Keratinocyte (primary cell): Measurements from ENCODE around the gene RAB12. TPM values are rescaled to one million over a fixed set of nuclear protein-coding genes. Genes with fewer than 3 reads are reported as not detected.
A peak's percentile ranks its signal among the peaks of the same experiment; 100 is the strongest.

Experiments used
- DNase-seq: peaks from one replicate; pipeline ENCODE4 v3.0.0-alpha.2; 2011; ENCODE audit warnings: low read depth, missing footprints, low spot score
- FAIRE-seq: peaks from 2 replicates; lab custom pipeline; 2011; peaks lifted over from hg19 to GRCh38; lab: Jason Lieb, UNC
- H2AFZ ChIP-seq: 2 replicates; pipeline ENCODE4 v1.6.0; 2012; ENCODE audit warnings: low read length, control low read depth, inconsistent platforms; ENCODE audit not compliant: control insufficient read depth
- H3K27ac ChIP-seq: 2 replicates; pipeline ENCODE4 v1.5.1; 2011; ENCODE audit warnings: low read length; ENCODE audit not compliant: control insufficient read depth, insufficient read depth
- H3K27me3 ChIP-seq: 3 replicates; pipeline ENCODE4 v1.6.0; 2011; ENCODE audit warnings: low read length; ENCODE audit not compliant: control insufficient read depth, insufficient read depth; ENCODE audit errors: extremely low read depth
- H3K36me3 ChIP-seq, 2 experiments: 2 replicates in 1 of 2; 3 replicates in 1 of 2; pipeline ENCODE4 v1.5.1; 2011; ENCODE audit warnings: low read length in 2 of 2, mild to moderate bottlenecking in 1 of 2; ENCODE audit not compliant: control insufficient read depth in 2 of 2, insufficient read depth in 2 of 2; ENCODE audit errors: extremely low read depth in 1 of 2
- H3K4me1 ChIP-seq: 3 replicates; pipeline ENCODE4 v1.5.1; 2011; ENCODE audit warnings: low read length; ENCODE audit not compliant: control insufficient read depth, insufficient read depth; ENCODE audit errors: extremely low read depth
- H3K4me2 ChIP-seq: 3 replicates; pipeline ENCODE4 v1.6.0; 2011; ENCODE audit warnings: low read depth, low read length; ENCODE audit not compliant: control insufficient read depth, insufficient read depth; ENCODE audit errors: extremely low read depth
- H3K4me3 ChIP-seq, 3 experiments: fragments of 200-600 bp in 1 of 3; sonication (generic) in 1 of 3; 2 replicates in 2 of 3; 3 replicates in 1 of 3; pipeline ENCODE4 v1.5.1; 2011 to 2016; ENCODE audit warnings: low read length in 3 of 3, mild to moderate bottlenecking in 3 of 3, control low read depth in 2 of 3, inconsistent platforms in 1 of 3, low read depth in 1 of 3, mixed read lengths in 1 of 3, mixed run types in 1 of 3, moderate library complexity in 1 of 3; ENCODE audit not compliant: control insufficient read depth in 2 of 3, insufficient read depth in 2 of 3; ENCODE audit errors: extremely low read depth in 1 of 3
- H3K79me2 ChIP-seq: 2 replicates; pipeline ENCODE4 v1.6.0; 2012; ENCODE audit warnings: low read length; ENCODE audit not compliant: control insufficient read depth, insufficient read depth
- H3K9ac ChIP-seq: 3 replicates; pipeline ENCODE4 v1.6.0; 2011; ENCODE audit warnings: low read length; ENCODE audit not compliant: control insufficient read depth, insufficient read depth; ENCODE audit errors: extremely low read depth
- H3K9me1 ChIP-seq: 3 replicates; pipeline ENCODE4 v1.6.0; 2011; ENCODE audit warnings: low read length; ENCODE audit not compliant: control insufficient read depth, insufficient read depth; ENCODE audit errors: extremely low read depth
- H3K9me3 ChIP-seq: 2 replicates; pipeline ENCODE4 v1.5.1; 2012; ENCODE audit warnings: low read depth, low read length; ENCODE audit not compliant: control insufficient read depth
- H4K20me1 ChIP-seq: 3 replicates; pipeline ENCODE4 v1.6.0; 2011; ENCODE audit warnings: low read length; ENCODE audit not compliant: control insufficient read depth, insufficient read depth; ENCODE audit errors: extremely low read depth
- EZH2 ChIP-seq: IDR thresholded peaks from one replicate; pipeline ENCODE4 v1.6.1; 2012; ENCODE audit warnings: inconsistent platforms, mild to moderate bottlenecking, low read length, moderate library complexity
- dilution Hi-C: fragments of 300-500 bp; cut with MboI; formaldehyde crosslinking; loops from one replicate; pipeline ENCODE4 v1.7.0; 2020; ENCODE audit warnings: low sequenced_read_pairs; ENCODE audit not compliant: extremely low pct_ligation_motif_present
- polyA plus RNA-seq, 5 experiments: library from polyadenylated mRNA; depleted of rRNA in 3 of 5; stranded (reverse) in 3 of 5; stranded (forward) in 1 of 5; unstranded in 1 of 5; fragments of >200 nt; gene quantifications; 1 replicate in 1 of 5; 2 replicates in 3 of 5; 3 replicates in 1 of 5; pipeline versions ENCODE4 v1.2.1 to v1.2.3, GENCODE V29; 2011 to 2012; ENCODE audit warnings: missing spikeins in 2 of 5, low read depth in 1 of 5, low replicate concordance in 1 of 5
- TF ChIP-seq, protein P1 (sequence below), 3 experiments: IDR thresholded peaks in 1 of 3; conservative IDR thresholded peaks in 1 of 3; optimal IDR thresholded peaks in 1 of 3; 2 replicates in 2 of 3; 3 replicates in 1 of 3; pipeline versions ENCODE3 to v1.5.1; 2011; ENCODE audit warnings: low read length in 3 of 3, mild to moderate bottlenecking in 3 of 3, moderate library complexity in 2 of 3, control low read depth in 1 of 3, inconsistent platforms in 1 of 3; ENCODE audit not compliant: insufficient read depth in 2 of 3; ENCODE audit errors: extremely low read depth in 1 of 3

Gene RAB12
- polyA plus RNA-seq, 1 donor (not counting 4 experiments of a cell fraction or from before 2014, with no cell fraction given), result 46.4 TPM

DNA sequence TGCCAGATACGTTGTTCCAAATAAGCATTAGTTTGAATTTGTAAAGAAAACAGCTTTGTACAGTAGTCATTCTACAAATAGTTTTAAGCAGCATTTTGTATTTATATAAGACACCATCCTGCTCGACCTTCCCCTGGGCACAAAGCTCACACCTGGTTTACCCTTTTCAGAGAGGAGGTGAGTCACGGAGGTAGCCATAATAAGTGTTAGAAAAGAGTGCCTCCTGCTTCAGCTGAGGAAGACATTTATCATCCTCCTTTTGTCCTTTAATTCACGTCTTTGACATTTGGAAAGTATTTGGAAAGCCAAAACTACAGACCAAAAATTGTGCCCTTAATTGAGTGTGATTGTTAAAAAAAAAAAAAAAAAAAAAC is 6.8 kb downstream of the RAB12 start:
- Histone ChIP-seq H3K27me3 (no peaks in the 10 kb centered on the region), H3K4me1 (peaks cover 45% of the 10 kb centered on the region), H2AFZ (no peak overlapping the region), H3K9me1 (peaks cover 6% of the 10 kb centered on the region), H3K4me3 (peak overlapping the region in 2 of 3 experiments; percentile 51 to 58), H3K36me3 (peaks cover 5 to 14% of the 10 kb centered on the region in 2 experiments), H3K9me3 (no peaks in the 10 kb centered on the region), H3K9ac (peak overlapping the region; percentile 72), H4K20me1 (peaks cover 20% of the 10 kb centered on the region), H3K27ac (peak overlapping the region; percentile 95), H3K79me2 (peaks cover 99% of the 10 kb centered on the region), H3K4me2 (peak overlapping the region; percentile 91)
- no peak for DNase-seq
- FAIRE-seq, result peak; percentile 39
- dilution Hi-C loops, result no loop called here
- no peak for TF ChIP-seq EZH2
- TF ChIP-seq, protein P1, sequence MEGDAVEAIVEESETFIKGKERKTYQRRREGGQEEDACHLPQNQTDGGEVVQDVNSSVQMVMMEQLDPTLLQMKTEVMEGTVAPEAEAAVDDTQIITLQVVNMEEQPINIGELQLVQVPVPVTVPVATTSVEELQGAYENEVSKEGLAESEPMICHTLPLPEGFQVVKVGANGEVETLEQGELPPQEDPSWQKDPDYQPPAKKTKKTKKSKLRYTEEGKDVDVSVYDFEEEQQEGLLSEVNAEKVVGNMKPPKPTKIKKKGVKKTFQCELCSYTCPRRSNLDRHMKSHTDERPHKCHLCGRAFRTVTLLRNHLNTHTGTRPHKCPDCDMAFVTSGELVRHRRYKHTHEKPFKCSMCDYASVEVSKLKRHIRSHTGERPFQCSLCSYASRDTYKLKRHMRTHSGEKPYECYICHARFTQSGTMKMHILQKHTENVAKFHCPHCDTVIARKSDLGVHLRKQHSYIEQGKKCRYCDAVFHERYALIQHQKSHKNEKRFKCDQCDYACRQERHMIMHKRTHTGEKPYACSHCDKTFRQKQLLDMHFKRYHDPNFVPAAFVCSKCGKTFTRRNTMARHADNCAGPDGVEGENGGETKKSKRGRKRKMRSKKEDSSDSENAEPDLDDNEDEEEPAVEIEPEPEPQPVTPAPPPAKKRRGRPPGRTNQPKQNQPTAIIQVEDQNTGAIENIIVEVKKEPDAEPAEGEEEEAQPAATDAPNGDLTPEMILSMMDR (optimal IDR thresholded peaks at IDR 0.05 in 1 of 3, IDR thresholded peaks at IDR 0.05 in 1 of 3, conservative IDR thresholded peaks at IDR 0.05 in 1 of 3; ENCODE audit: extremely low read depth in 1 of 3, insufficient read depth in 2 of 3, low read length in 3 of 3), result no peak

DNA sequence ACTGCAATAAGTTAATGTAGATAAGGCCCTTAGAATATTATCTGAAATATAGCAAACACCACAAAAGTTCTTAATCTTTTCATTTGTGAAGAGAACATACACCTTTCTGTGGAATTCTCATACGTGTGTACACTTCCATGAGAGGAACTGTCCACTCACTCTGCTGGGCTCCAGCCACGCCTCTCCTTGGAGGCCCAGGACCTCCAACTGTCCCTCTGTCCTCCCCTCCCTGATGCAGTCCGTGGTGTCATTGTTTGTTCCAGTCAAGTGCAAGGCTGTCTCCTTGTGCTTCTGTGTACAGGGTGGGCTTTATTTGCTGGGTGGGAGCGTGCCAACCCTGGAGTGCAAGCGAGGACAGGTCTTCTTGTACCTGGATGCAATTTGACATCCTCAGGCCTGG is 8.7 kb downstream of the RAB12 start:
- dilution Hi-C loops, result no loop called here
- Histone ChIP-seq H2AFZ (no peak overlapping the region), H3K79me2 (peaks cover 99% of the 10 kb centered on the region), H3K4me2 (no peak overlapping the region), H3K9me3 (no peaks in the 10 kb centered on the region), H4K20me1 (peaks cover 15% of the 10 kb centered on the region), H3K9me1 (peaks cover 6% of the 10 kb centered on the region), H3K4me3 (no peak overlapping the region), H3K36me3 (peaks cover 5 to 14% of the 10 kb centered on the region in 2 experiments), H3K27me3 (no peaks in the 10 kb centered on the region), H3K27ac (no peak overlapping the region), H3K4me1 (peaks cover 26% of the 10 kb centered on the region), H3K9ac (no peak overlapping the region)
- no peak for FAIRE-seq
- DNase-seq, result no peak
- TF ChIP-seq, protein P1 (optimal IDR thresholded peaks at IDR 0.05 in 1 of 3, IDR thresholded peaks at IDR 0.05 in 1 of 3, conservative IDR thresholded peaks at IDR 0.05 in 1 of 3; ENCODE audit: extremely low read depth in 1 of 3, insufficient read depth in 2 of 3, low read length in 3 of 3), result no peak
- no peak for TF ChIP-seq EZH2
